ENCODE data around the gene ZFP69.

ZFP69 gene

GRCh38 chr1:40476924-40477677 lies at the start of gene ZFP69:
ZFP69 (plus strand) TSS chr1:40477290; CDS start chr1:40479362, 2,072 bp downstream.
- Histone ChIP-seq H3K4me1 (ENCODE audit: insufficient read depth, low read length) (no peaks in the 10 kb centered on the region), H3K9me3 (ENCODE audit: control insufficient read depth, insufficient read depth, low read length) (peaks cover 5% of the 10 kb centered on the region; the same call in 1 of the 2 replicates), H3K36me3 (ENCODE audit: insufficient read depth, low read length) (no peaks in the 10 kb centered on the region), H3K9ac (ENCODE audit: low read depth, low read length) (peak within 1 kb of the TSS; percentile 65)

- no peak overlapping the region for H3K9ac ChIP-seq (ENCODE audit: low read depth, low read length)
- no peaks in the 10 kb centered on the region for H3K9me3 ChIP-seq (ENCODE audit: control insufficient read depth, insufficient read depth, low read length)
- no peaks in the 10 kb centered on the region for H3K36me3 ChIP-seq (ENCODE audit: insufficient read depth, low read length)
- no peaks in the 10 kb centered on the region for H3K4me1 ChIP-seq (ENCODE audit: insufficient read depth, low read length)
These were observed 45.7 kb upstream of the ZFP69 start for GRCh38 chr1:40431385-40431784.

DNA sequence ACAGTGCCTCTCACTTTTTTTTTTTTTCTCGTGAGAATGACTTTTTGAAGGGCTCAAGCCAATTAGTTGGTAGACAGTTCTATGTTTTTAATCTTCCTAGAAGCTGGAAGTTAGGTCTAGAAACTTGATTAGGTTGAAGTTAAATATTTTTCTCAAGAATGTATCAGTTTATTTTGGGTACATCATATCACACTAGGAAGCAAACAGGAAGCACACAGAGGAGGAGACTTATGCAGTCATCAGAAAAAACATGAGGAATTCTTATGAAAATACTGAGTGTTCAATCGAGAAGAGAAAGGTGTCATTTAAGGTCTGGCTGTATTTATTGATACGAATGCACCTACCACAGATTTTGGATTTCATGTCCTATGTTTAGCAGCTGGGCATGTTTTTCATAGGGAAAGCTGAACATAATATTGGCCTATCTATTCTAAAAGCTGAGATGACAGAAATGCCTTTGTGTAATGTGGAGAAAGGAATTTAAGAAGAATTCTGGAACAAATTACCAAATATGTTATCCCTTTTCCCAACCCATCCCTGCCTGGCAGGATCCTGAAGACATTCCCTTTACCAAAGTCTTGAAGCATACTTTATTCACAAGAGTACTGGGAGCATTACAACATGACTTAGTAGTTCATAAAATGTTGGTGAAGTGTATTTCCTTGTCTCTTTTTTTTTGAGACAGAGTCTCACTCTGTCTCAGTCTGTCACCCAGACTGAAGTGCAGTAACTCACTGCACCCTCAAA lies 44.3 kb upstream of the ZFP69 start:
- no peaks in the 10 kb centered on the region for H3K9me3 ChIP-seq (ENCODE audit: control insufficient read depth, insufficient read depth, low read length)

DNA sequence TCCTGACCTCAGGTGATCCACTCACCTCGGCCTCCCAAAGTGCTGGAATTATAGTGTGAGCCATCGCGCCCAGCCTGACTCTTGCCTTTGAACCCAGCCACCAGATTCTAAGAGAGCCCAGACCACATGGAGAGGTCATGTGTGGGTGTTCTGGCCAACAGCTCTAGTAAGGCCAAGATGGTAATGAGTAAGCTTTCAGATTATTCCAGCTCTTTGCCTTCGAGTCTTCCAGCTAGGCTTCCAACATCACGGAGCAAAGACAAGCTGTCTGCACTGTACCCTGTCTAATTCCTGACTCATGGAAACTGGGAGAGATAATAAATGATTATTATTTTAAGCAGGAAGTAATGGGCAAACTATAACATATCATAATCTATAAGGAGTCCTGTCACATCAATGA lies 41.6 kb upstream of the ZFP69 start:
- no peaks in the 10 kb centered on the region for H3K4me1 ChIP-seq (ENCODE audit: insufficient read depth, low read length)
- H3K9ac ChIP-seq (ENCODE audit: low read depth, low read length): no peak overlapping the region
- no peaks in the 10 kb centered on the region for H3K36me3 ChIP-seq (ENCODE audit: insufficient read depth, low read length)
- H3K9me3 ChIP-seq (ENCODE audit: control insufficient read depth, insufficient read depth, low read length): no peaks in the 10 kb centered on the region

More for the DNA sequence above, 44.3 kb upstream of the ZFP69 start:
- no peaks in the 10 kb centered on the region for H3K4me1 ChIP-seq (ENCODE audit: insufficient read depth, low read length)
- no peak overlapping the region for H3K9ac ChIP-seq (ENCODE audit: low read depth, low read length)
- no peaks in the 10 kb centered on the region for H3K36me3 ChIP-seq (ENCODE audit: insufficient read depth, low read length)

- no peaks in the 10 kb centered on the region for H3K9me3 ChIP-seq (ENCODE audit: control insufficient read depth, insufficient read depth, low read length)
- H3K9ac ChIP-seq (ENCODE audit: low read depth, low read length): no peak overlapping the region
- H3K4me1 ChIP-seq (ENCODE audit: insufficient read depth, low read length): no peaks in the 10 kb centered on the region
- H3K36me3 ChIP-seq (ENCODE audit: insufficient read depth, low read length): no peaks in the 10 kb centered on the region
These were observed 41.2 kb upstream of the ZFP69 start for GRCh38 chr1:40435876-40436275.

DNA sequence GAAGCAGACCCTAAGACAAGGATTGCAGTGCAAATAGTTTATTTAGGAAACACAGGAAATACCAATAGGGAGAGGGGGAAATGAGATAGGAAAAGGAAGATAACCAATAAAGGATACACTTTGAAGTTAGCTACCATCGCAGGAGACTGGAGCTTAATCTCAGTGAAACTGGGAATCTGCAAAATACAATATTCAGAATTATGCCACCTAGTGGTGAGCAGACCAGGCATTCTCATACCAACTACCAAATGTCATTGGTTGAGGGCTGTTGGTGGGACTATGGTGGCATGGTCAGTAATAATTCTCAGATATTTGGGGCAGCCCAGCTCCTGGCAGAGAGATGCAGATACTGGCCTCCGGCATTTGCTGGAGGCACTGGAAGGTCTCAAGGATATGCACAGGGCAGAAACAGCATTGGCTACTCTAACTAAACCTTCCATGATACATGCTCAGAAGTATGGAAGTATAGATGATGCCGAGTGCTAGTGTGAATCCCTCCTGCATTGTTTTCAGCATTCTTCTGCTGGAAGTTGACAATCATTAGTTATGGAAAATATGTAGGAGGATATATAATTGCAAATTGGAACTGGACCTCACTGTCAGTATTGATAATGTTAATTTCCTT lies 38.6 kb upstream of the ZFP69 start:
- H3K9ac ChIP-seq (ENCODE audit: low read depth, low read length): no peak overlapping the region
- no peaks in the 10 kb centered on the region for H3K9me3 ChIP-seq (ENCODE audit: control insufficient read depth, insufficient read depth, low read length)
- no peaks in the 10 kb centered on the region for H3K4me1 ChIP-seq (ENCODE audit: insufficient read depth, low read length)
- H3K36me3 ChIP-seq (ENCODE audit: insufficient read depth, low read length): no peaks in the 10 kb centered on the region

DNA sequence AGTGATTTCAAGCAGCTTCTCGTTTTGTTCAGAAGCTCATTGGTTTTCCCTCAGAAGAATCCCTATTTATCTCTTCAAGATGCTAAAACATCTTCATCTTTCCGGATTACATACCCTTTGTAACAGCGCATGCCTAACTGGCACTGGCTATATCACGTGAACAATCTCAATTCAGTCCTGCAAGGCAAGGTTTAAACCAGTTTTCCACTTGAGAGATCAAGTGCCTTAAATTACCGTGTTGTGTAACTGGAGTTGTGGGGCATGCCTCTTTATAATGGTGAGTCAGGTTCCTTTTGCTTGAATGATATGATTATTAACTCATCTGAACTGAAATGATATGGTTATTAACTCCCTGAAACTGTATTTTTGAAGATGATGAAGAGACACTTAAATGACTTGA lies 37.8 kb upstream of the ZFP69 start:
- H3K9me3 ChIP-seq (ENCODE audit: control insufficient read depth, insufficient read depth, low read length): no peaks in the 10 kb centered on the region
- no peaks in the 10 kb centered on the region for H3K36me3 ChIP-seq (ENCODE audit: insufficient read depth, low read length)
- H3K4me1 ChIP-seq (ENCODE audit: insufficient read depth, low read length): no peaks in the 10 kb centered on the region
- H3K9ac ChIP-seq (ENCODE audit: low read depth, low read length): no peak overlapping the region

- H3K4me1 ChIP-seq (ENCODE audit: insufficient read depth, low read length): no peaks in the 10 kb centered on the region
- H3K36me3 ChIP-seq (ENCODE audit: insufficient read depth, low read length): no peaks in the 10 kb centered on the region
- peaks cover 21% of the 10 kb centered on the region for H3K9me3 ChIP-seq (ENCODE audit: control insufficient read depth, insufficient read depth, low read length)
- H3K9ac ChIP-seq (ENCODE audit: low read depth, low read length): peak within 1 kb of the TSS; percentile 88
These were observed 27.2 kb upstream of the ZFP69 start, which contains the start of gene ZFP69B for GRCh38 chr1:40449684-40450494. ZFP69B (plus strand) TSS chr1:40450476; CDS start chr1:40450962, 486 bp downstream.

- Histone ChIP-seq H3K36me3 (ENCODE audit: insufficient read depth, low read length) (no peaks in the 10 kb centered on the region), H3K4me1 (ENCODE audit: insufficient read depth, low read length) (no peaks in the 10 kb centered on the region), H3K9ac (ENCODE audit: low read depth, low read length) (peak overlapping the region; percentile 88), H3K9me3 (ENCODE audit: control insufficient read depth, insufficient read depth, low read length) (peaks cover 22% of the 10 kb centered on the region)
These were observed 26.4 kb upstream of the ZFP69 start for GRCh38 chr1:40450495-40451237.

GRCh38 chr1:40451238-40451585 lies 25.9 kb upstream of the ZFP69 start:
- no peaks in the 10 kb centered on the region for H3K4me1 ChIP-seq (ENCODE audit: insufficient read depth, low read length)
- peaks cover 20% of the 10 kb centered on the region for H3K9me3 ChIP-seq (ENCODE audit: control insufficient read depth, insufficient read depth, low read length)
- peak overlapping the region; percentile 88 for H3K9ac ChIP-seq (ENCODE audit: low read depth, low read length)
- no peaks in the 10 kb centered on the region for H3K36me3 ChIP-seq (ENCODE audit: insufficient read depth, low read length)

DNA sequence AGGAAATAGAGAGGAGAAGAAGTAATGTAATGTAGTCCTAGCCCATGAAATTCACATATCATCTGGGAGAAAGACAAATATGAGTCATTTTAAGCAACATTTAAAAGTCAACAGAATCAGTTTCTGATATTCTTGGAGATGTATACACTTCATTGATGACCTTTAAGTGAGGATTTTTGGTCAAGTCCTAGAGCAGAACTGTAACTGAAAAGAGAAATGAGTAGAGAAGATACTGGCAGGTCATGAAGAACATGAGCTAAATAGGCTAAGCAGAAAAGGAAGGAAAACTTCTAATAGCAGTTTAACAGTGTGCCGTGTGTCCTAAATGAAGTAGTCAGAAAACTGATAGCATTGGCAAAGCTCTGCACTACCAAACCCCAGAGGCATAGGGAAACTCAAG lies 22.2 kb upstream of the ZFP69 start:
- Histone ChIP-seq H3K9ac (ENCODE audit: low read depth, low read length) (no peak overlapping the region), H3K9me3 (ENCODE audit: control insufficient read depth, insufficient read depth, low read length) (peaks cover 41% of the 10 kb centered on the region), H3K36me3 (ENCODE audit: insufficient read depth, low read length) (peaks cover 8% of the 10 kb centered on the region), H3K4me1 (ENCODE audit: insufficient read depth, low read length) (no peaks in the 10 kb centered on the region)

GRCh38 chr1:40462956-40463590 lies 14.0 kb upstream of the ZFP69 start:
- peaks cover 21% of the 10 kb centered on the region for H3K36me3 ChIP-seq (ENCODE audit: insufficient read depth, low read length)
- peaks cover 65% of the 10 kb centered on the region for H3K9me3 ChIP-seq (ENCODE audit: control insufficient read depth, insufficient read depth, low read length)

GRCh38 chr1:40469327-40469726 lies 7.8 kb upstream of the ZFP69 start:
- Histone ChIP-seq H3K9ac (ENCODE audit: low read depth, low read length) (no peak overlapping the region), H3K4me1 (ENCODE audit: insufficient read depth, low read length) (no peaks in the 10 kb centered on the region), H3K36me3 (ENCODE audit: insufficient read depth, low read length) (peaks cover 2% of the 10 kb centered on the region; the same call in 1 of the 2 replicates), H3K9me3 (ENCODE audit: control insufficient read depth, insufficient read depth, low read length) (peaks cover 41% of the 10 kb centered on the region)

More at GRCh38 chr1:40462956-40463590, 14.0 kb upstream of the ZFP69 start:
- no peak overlapping the region for H3K9ac ChIP-seq (ENCODE audit: low read depth, low read length)
- H3K4me1 ChIP-seq (ENCODE audit: insufficient read depth, low read length): no peaks in the 10 kb centered on the region
